ENCODE data around the gene MXI1. TPM values are rescaled to one million over a fixed set of nuclear protein-coding genes. Genes with fewer than 3 reads are reported as not detected.

Gene MXI1
- total RNA-seq, 1 experiment from 2014 or later: 16.6 TPM

GRCh38 chr10:110276603-110277002 lies 69.2 kb downstream of the MXI1 start:
- Mint-ChIP-seq H3K4me1 (peaks cover 23% of the 10 kb centered on the region), H3K36me3 (peaks cover 6% of the 10 kb centered on the region), H3K4me3 (no peak overlapping the region), H3K27me3 (ENCODE audit: low read depth) (no peaks in the 10 kb centered on the region), H3K27ac (no peak overlapping the region), H3K9me3 (no peaks in the 10 kb centered on the region)
- no peak for DNase-seq (ENCODE audit: low spot score)
- TF ChIP-seq MYBL2 (CRISPR knock-in tag; IDR thresholded peaks at IDR 0.05): no peak
- no peak for TF ChIP-seq CTCF (IDR thresholded peaks at IDR 0.05)
- ATAC-seq: no peak
- POLR2A ChIA-PET: no interaction called here
- CTCF ChIA-PET: no interaction called here

- H3K27me3 Mint-ChIP-seq (ENCODE audit: low read depth): no peaks in the 10 kb centered on the region
- peaks cover 6% of the 10 kb centered on the region for H3K36me3 Mint-ChIP-seq
- ChIA-PET POLR2A (no interaction called here), CTCF (interaction anchor here (1.3 kb wide), 1 partner anchor 180 kb away, joined by 3 read pairs; no protein-coding TSS in a partner anchor)
- TF ChIP-seq CTCF (IDR thresholded peaks at IDR 0.05): no peak
- no peak for TF ChIP-seq NR3C1 (CRISPR knock-in tag; conservative IDR thresholded peaks at IDR 0.05; ENCODE audit: low read depth)
- no peak for TF ChIP-seq ZNF532 (CRISPR knock-in tag; IDR thresholded peaks at IDR 0.05; ENCODE audit: borderline replicate concordance)
- no peak for TF ChIP-seq IRF1 (CRISPR knock-in tag; IDR thresholded peaks at IDR 0.05)
- no peak for TF ChIP-seq ESRRA (CRISPR knock-in tag; IDR thresholded peaks at IDR 0.05; ENCODE audit: borderline replicate concordance)
- no peak for TF ChIP-seq TP53 (CRISPR knock-in tag; IDR thresholded peaks at IDR 0.05)
- TF ChIP-seq USF1 (CRISPR knock-in tag; IDR thresholded peaks at IDR 0.05): no peak
- TF ChIP-seq ZNF512 (CRISPR knock-in tag; IDR thresholded peaks at IDR 0.05; ENCODE audit: borderline replicate concordance): no peak
- no peak for TF ChIP-seq ZNF317 (CRISPR knock-in tag; IDR thresholded peaks at IDR 0.05; ENCODE audit: borderline replicate concordance, low read depth)
- no peak for TF ChIP-seq FOXJ3 (CRISPR knock-in tag; IDR thresholded peaks at IDR 0.05; ENCODE audit: borderline replicate concordance)
- no peak for TF ChIP-seq ZNF396 (CRISPR knock-in tag; IDR thresholded peaks at IDR 0.05; ENCODE audit: borderline replicate concordance)
- TF ChIP-seq CBFB (CRISPR knock-in tag; IDR thresholded peaks at IDR 0.05; ENCODE audit: low read depth): no peak
- TF ChIP-seq MAX (CRISPR knock-in tag; IDR thresholded peaks at IDR 0.05): no peak
- TF ChIP-seq ZNF423 (CRISPR knock-in tag; IDR thresholded peaks at IDR 0.05): no peak
- no peak for TF ChIP-seq NFATC4 (CRISPR knock-in tag; IDR thresholded peaks at IDR 0.05)
- TF ChIP-seq ZSCAN18 (CRISPR knock-in tag; IDR thresholded peaks at IDR 0.05): no peak
- no peak for TF ChIP-seq E2F4 (CRISPR knock-in tag; IDR thresholded peaks at IDR 0.05; ENCODE audit: borderline replicate concordance, low read depth)
- H3K4me1 Mint-ChIP-seq: peaks cover 23% of the 10 kb centered on the region
- H3K9me3 Mint-ChIP-seq: no peaks in the 10 kb centered on the region
- ATAC-seq (no peak), DNase-seq (ENCODE audit: low spot score) (no peak)
- H3K27ac Mint-ChIP-seq: no peak overlapping the region
- no peak overlapping the region for H3K4me3 Mint-ChIP-seq
Observed at GRCh38 chr10:110277591-110277990, 70.2 kb downstream of the MXI1 start.

All from WTC11 (cell line).